Keratinocyte (primary cell): Measurements from ENCODE around the gene PLXNA2. TPM values are rescaled to one million over a fixed set of nuclear protein-coding genes. Genes with fewer than 3 reads are reported as not detected.

ENCODE experiments used
- DNase-seq: peaks from one replicate; pipeline ENCODE4 v3.0.0-alpha.2; 2011; ENCODE audit warnings: low read depth, missing footprints, low spot score
- FAIRE-seq: peaks from 2 replicates; lab custom pipeline; 2011; peaks lifted over from hg19 to GRCh38; lab: Jason Lieb, UNC
- H2AFZ ChIP-seq: 2 replicates; pipeline ENCODE4 v1.6.0; 2012; ENCODE audit warnings: low read length, control low read depth, inconsistent platforms; ENCODE audit not compliant: control insufficient read depth
- H3K27ac ChIP-seq: 2 replicates; pipeline ENCODE4 v1.5.1; 2011; ENCODE audit warnings: low read length; ENCODE audit not compliant: control insufficient read depth, insufficient read depth
- H3K27me3 ChIP-seq: 3 replicates; pipeline ENCODE4 v1.6.0; 2011; ENCODE audit warnings: low read length; ENCODE audit not compliant: control insufficient read depth, insufficient read depth; ENCODE audit errors: extremely low read depth
- H3K36me3 ChIP-seq, 2 experiments: 2 replicates in 1 of 2; 3 replicates in 1 of 2; pipeline ENCODE4 v1.5.1; 2011; ENCODE audit warnings: low read length in 2 of 2, mild to moderate bottlenecking in 1 of 2; ENCODE audit not compliant: control insufficient read depth in 2 of 2, insufficient read depth in 2 of 2; ENCODE audit errors: extremely low read depth in 1 of 2
- H3K4me1 ChIP-seq: 3 replicates; pipeline ENCODE4 v1.5.1; 2011; ENCODE audit warnings: low read length; ENCODE audit not compliant: control insufficient read depth, insufficient read depth; ENCODE audit errors: extremely low read depth
- H3K4me2 ChIP-seq: 3 replicates; pipeline ENCODE4 v1.6.0; 2011; ENCODE audit warnings: low read depth, low read length; ENCODE audit not compliant: control insufficient read depth, insufficient read depth; ENCODE audit errors: extremely low read depth
- H3K4me3 ChIP-seq, 3 experiments: fragments of 200-600 bp in 1 of 3; sonication (generic) in 1 of 3; 2 replicates in 2 of 3; 3 replicates in 1 of 3; pipeline ENCODE4 v1.5.1; 2011 to 2016; ENCODE audit warnings: low read length in 3 of 3, mild to moderate bottlenecking in 3 of 3, control low read depth in 2 of 3, inconsistent platforms in 1 of 3, low read depth in 1 of 3, mixed read lengths in 1 of 3, mixed run types in 1 of 3, moderate library complexity in 1 of 3; ENCODE audit not compliant: control insufficient read depth in 2 of 3, insufficient read depth in 2 of 3; ENCODE audit errors: extremely low read depth in 1 of 3
- H3K79me2 ChIP-seq: 2 replicates; pipeline ENCODE4 v1.6.0; 2012; ENCODE audit warnings: low read length; ENCODE audit not compliant: control insufficient read depth, insufficient read depth
- H3K9ac ChIP-seq: 3 replicates; pipeline ENCODE4 v1.6.0; 2011; ENCODE audit warnings: low read length; ENCODE audit not compliant: control insufficient read depth, insufficient read depth; ENCODE audit errors: extremely low read depth
- H3K9me1 ChIP-seq: 3 replicates; pipeline ENCODE4 v1.6.0; 2011; ENCODE audit warnings: low read length; ENCODE audit not compliant: control insufficient read depth, insufficient read depth; ENCODE audit errors: extremely low read depth
- H3K9me3 ChIP-seq: 2 replicates; pipeline ENCODE4 v1.5.1; 2012; ENCODE audit warnings: low read depth, low read length; ENCODE audit not compliant: control insufficient read depth
- H4K20me1 ChIP-seq: 3 replicates; pipeline ENCODE4 v1.6.0; 2011; ENCODE audit warnings: low read length; ENCODE audit not compliant: control insufficient read depth, insufficient read depth; ENCODE audit errors: extremely low read depth
- EZH2 ChIP-seq: IDR thresholded peaks from one replicate; pipeline ENCODE4 v1.6.1; 2012; ENCODE audit warnings: inconsistent platforms, mild to moderate bottlenecking, low read length, moderate library complexity
- dilution Hi-C: fragments of 300-500 bp; cut with MboI; formaldehyde crosslinking; loops from one replicate; pipeline ENCODE4 v1.7.0; 2020; ENCODE audit warnings: low sequenced_read_pairs; ENCODE audit not compliant: extremely low pct_ligation_motif_present
- polyA plus RNA-seq, 5 experiments: library from polyadenylated mRNA; depleted of rRNA in 3 of 5; stranded (reverse) in 3 of 5; stranded (forward) in 1 of 5; unstranded in 1 of 5; fragments of >200 nt; gene quantifications; 1 replicate in 1 of 5; 2 replicates in 3 of 5; 3 replicates in 1 of 5; pipeline versions ENCODE4 v1.2.1 to v1.2.3, GENCODE V29; 2011 to 2012; ENCODE audit warnings: missing spikeins in 2 of 5, low read depth in 1 of 5, low replicate concordance in 1 of 5
- TF ChIP-seq, protein P1 (sequence below), 3 experiments: IDR thresholded peaks in 1 of 3; conservative IDR thresholded peaks in 1 of 3; optimal IDR thresholded peaks in 1 of 3; 2 replicates in 2 of 3; 3 replicates in 1 of 3; pipeline versions ENCODE3 to v1.5.1; 2011; ENCODE audit warnings: low read length in 3 of 3, mild to moderate bottlenecking in 3 of 3, moderate library complexity in 2 of 3, control low read depth in 1 of 3, inconsistent platforms in 1 of 3; ENCODE audit not compliant: insufficient read depth in 2 of 3; ENCODE audit errors: extremely low read depth in 1 of 3

Gene PLXNA2
- polyA plus RNA-seq, 1 donor (not counting 4 experiments of a cell fraction or from before 2014, with no cell fraction given) = 6.7 TPM

DNA sequence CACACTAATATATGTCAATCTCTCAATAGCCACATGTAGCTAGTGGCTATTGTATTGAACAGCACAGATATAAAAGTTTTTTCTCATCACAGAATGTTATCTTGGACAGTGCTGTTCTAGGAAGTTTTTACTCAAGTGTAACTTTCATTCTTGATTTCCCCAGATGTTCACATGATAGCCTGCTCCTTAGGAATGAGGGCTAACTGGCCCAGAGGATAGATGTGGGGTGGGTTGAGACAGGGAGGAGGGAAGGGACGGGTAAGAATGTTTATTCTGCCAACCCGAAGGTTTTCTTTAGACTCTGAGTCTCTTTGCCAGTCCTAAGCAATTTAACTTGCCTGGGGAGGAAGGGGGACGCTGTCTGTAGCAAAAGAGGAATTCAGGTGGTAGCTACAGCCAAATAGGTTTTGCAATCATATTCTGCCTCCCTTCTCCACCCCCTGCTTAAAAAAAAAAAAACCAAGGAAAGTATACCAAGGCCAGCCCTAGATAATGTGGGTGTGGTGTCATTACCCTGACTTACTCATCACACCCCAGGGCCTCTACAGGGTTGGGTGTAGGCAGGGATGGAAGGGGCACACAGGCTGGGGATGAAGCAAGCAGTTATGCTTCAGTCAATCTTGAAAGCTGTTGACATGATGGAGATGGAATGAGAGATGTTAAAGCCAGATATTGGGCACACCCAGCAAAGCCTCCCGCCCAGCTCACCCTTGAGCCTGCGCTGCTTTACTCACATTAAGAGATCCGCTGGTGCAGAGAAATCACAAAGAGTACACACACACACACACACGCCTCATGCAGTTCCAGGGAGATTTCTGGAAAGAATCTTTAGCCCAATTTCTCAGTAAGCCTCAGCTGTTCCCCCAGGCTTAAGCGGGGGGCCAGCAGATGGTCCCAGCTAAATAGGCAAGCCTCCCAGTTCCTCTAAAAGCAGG, 59.9 kb downstream of the PLXNA2 start:
- H3K4me3 ChIP-seq = peak overlapping the region in 2 of 3 experiments; percentile 12 to 47
- peak; percentile 97 for DNase-seq
- TF ChIP-seq, protein P1, sequence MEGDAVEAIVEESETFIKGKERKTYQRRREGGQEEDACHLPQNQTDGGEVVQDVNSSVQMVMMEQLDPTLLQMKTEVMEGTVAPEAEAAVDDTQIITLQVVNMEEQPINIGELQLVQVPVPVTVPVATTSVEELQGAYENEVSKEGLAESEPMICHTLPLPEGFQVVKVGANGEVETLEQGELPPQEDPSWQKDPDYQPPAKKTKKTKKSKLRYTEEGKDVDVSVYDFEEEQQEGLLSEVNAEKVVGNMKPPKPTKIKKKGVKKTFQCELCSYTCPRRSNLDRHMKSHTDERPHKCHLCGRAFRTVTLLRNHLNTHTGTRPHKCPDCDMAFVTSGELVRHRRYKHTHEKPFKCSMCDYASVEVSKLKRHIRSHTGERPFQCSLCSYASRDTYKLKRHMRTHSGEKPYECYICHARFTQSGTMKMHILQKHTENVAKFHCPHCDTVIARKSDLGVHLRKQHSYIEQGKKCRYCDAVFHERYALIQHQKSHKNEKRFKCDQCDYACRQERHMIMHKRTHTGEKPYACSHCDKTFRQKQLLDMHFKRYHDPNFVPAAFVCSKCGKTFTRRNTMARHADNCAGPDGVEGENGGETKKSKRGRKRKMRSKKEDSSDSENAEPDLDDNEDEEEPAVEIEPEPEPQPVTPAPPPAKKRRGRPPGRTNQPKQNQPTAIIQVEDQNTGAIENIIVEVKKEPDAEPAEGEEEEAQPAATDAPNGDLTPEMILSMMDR (optimal IDR thresholded peaks at IDR 0.05 in 1 of 3, IDR thresholded peaks at IDR 0.05 in 1 of 3, conservative IDR thresholded peaks at IDR 0.05 in 1 of 3; ENCODE audit: extremely low read depth in 1 of 3, insufficient read depth in 2 of 3, low read length in 3 of 3) = no peak
- TF ChIP-seq EZH2 = no peak

DNA sequence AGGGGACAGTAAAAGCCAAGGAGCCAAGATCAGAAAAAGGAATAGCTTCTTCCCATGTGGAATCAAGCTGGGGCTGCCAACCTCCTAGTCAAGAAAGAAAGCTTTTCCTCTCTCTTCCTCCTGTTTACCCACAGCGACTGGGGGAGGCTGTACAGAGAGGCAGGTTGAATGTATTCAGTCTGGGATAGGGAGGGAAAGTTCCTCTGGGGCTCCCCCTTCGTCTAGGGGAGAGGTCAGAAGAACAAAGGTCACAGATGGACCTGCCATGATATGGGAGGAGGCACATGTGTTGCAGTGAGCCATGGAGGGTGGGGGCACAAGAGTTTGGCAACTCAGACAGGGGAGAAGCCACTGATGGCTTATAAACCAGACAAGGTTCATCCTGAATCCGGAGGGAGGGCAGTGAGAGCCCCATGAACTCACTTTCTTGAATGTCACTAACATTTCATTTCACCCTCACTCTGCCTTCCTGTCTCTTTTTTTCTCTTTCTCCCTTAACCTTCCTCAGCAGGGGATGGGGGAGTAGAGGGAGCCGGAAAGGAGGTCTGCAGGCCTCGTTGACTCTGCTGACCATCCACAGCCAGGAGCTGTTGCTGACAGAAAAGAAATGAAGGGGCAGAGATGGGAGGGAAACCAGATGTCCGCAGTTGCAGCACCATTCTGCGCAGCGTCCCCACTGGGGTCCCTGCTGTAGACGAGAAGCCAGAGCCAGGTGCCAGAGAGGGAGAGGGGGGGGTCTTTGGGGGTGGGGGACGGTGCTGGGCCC, 61.1 kb downstream of the PLXNA2 start:
- Histone ChIP-seq H3K79me2 (peaks cover 2% of the 10 kb centered on the region), H2AFZ (no peak overlapping the region), H3K4me1 (peaks cover 42% of the 10 kb centered on the region), H4K20me1 (no peaks in the 10 kb centered on the region), H3K27ac (no peak overlapping the region), H3K4me3 (no peak overlapping the region), H3K36me3 (peaks cover 0 to 6% of the 10 kb centered on the region in 2 experiments), H3K9me1 (peaks cover 2% of the 10 kb centered on the region), H3K27me3 (no peaks in the 10 kb centered on the region), H3K9me3 (no peaks in the 10 kb centered on the region), H3K4me2 (no peak overlapping the region), H3K9ac (no peak overlapping the region)
- FAIRE-seq = no peak
- dilution Hi-C loops = no loop called here
- TF ChIP-seq EZH2 = no peak
- TF ChIP-seq, protein P1 (optimal IDR thresholded peaks at IDR 0.05 in 1 of 3, IDR thresholded peaks at IDR 0.05 in 1 of 3, conservative IDR thresholded peaks at IDR 0.05 in 1 of 3; ENCODE audit: extremely low read depth in 1 of 3, insufficient read depth in 2 of 3, low read length in 3 of 3) = no peak
- DNase-seq = no peak

More for the DNA sequence above, 59.9 kb downstream of the PLXNA2 start:
- Histone ChIP-seq H3K4me2 (peak overlapping the region; percentile 87), H3K36me3 (peaks cover 0 to 6% of the 10 kb centered on the region in 2 experiments), H3K27ac (peak overlapping the region; percentile 80), H3K79me2 (peaks cover 2% of the 10 kb centered on the region), H2AFZ (peak overlapping the region; percentile 36), H3K9me3 (no peaks in the 10 kb centered on the region), H3K9me1 (peaks cover 2% of the 10 kb centered on the region), H3K27me3 (no peaks in the 10 kb centered on the region), H3K4me1 (peaks cover 37% of the 10 kb centered on the region), H3K9ac (peak overlapping the region; percentile 65), H4K20me1 (no peaks in the 10 kb centered on the region)
- dilution Hi-C loops = no loop called here
- peak; percentile 91 for FAIRE-seq
